Spinal cord (tissue), 10 donors: ENCODE data around the gene CACNB2. TPM values are rescaled to one million over a fixed set of nuclear protein-coding genes. Genes with fewer than 3 reads are reported as not detected.
"Not testable (repeated sequence)": the region's sequence is repeated elsewhere in the genome, so short reads cannot be mapped to it uniquely, and the experiment has no call there.

Experiments
- DNase-seq, 6 donors: peaks; one replicate each; pipeline versions ENCODE4 v3.0.0 to v3.0.0-alpha.2; 2013 to 2015; ENCODE audit warnings: low spot score in 6 of 6, low read depth in 4 of 6
- H3K27ac ChIP-seq: one replicate; pipeline ENCODE4 v1.5.1; 2013; ENCODE audit warnings: low read depth, low read length, control low read depth
- H3K27me3 ChIP-seq: one replicate; pipeline ENCODE4 v1.6.1; 2013; ENCODE audit warnings: low read length; ENCODE audit not compliant: control insufficient read depth, insufficient read depth
- H3K36me3 ChIP-seq: one replicate; pipeline ENCODE4 v1.6.1; 2013; ENCODE audit warnings: low read length; ENCODE audit not compliant: control insufficient read depth, insufficient read depth
- H3K4me1 ChIP-seq: one replicate; pipeline ENCODE4 v1.6.1; 2013; ENCODE audit warnings: low read length; ENCODE audit not compliant: control insufficient read depth, insufficient read depth
- H3K4me3 ChIP-seq: one replicate; pipeline ENCODE4 v1.5.1; 2013; ENCODE audit warnings: low read depth, low read length, control low read depth
- H3K9me3 ChIP-seq: one replicate; pipeline ENCODE4 v1.6.1; 2013; ENCODE audit warnings: low read length; ENCODE audit not compliant: control insufficient read depth, insufficient read depth
- WGBS: methylation state at CpG from one replicate; pipeline ENCODE4 v1.1.5; 2013; ENCODE audit warnings: missing lambda C conversion rate; ENCODE audit not compliant: insufficient coverage; 5-methylcytosine and 5-hydroxymethylcytosine counted together
- polyA plus RNA-seq, 2 donors: library from polyadenylated mRNA; unstranded; fragments of 120-200 nt; gene quantifications; one replicate each; pipeline ENCODE4 v1.2.1, GENCODE V29; 2013; ENCODE audit not compliant: insufficient read length in 2 of 2
- total RNA-seq, 2 donors: library from RNA; depleted of rRNA in 1 of 2; stranded (reverse); fragments of 120-200 nt in 1 of 2; fragments of >200 nt in 1 of 2; gene quantifications; one replicate each; pipeline versions ENCODE4 v1.2.3 to v1.2.4, GENCODE V29; 2013 to 2014
- donor health status: healthy.

CACNB2 gene
- total and polyA plus RNA-seq, 4 donors: 18.4 to 32.7 (median 24.9) TPM

DNA sequence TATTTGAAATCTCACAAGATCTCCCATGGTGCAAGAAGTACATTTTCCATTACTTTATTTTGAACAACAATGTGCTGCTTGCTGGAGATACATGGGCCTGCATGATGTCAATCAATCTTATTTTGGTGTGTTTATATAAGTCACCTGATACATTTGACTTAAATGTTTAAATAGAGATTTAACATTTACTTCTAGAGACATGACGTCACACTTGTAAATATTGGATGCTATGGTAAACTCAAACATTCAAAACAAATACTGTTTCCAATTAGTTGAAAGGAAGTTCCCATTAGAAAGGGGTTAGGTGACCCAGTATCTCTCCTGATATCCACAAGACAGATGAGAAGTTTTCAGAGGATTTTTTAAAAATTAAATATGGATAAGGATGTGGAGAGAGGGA, 296.7 kb downstream of the CACNB2 start:
- no peaks in the 10 kb centered on the region for H3K4me1 ChIP-seq
- no peak for DNase-seq
- no peaks in the 10 kb centered on the region for H3K9me3 ChIP-seq
- H3K27ac ChIP-seq: no peak overlapping the region
- no peaks in the 10 kb centered on the region for H3K27me3 ChIP-seq
- H3K36me3 ChIP-seq: no peaks in the 10 kb centered on the region
- WGBS: no CpG with 5 or more reads among the region's 1 CpG
- no peak overlapping the region for H3K4me3 ChIP-seq

GRCh38 chr10:18437486-18437885, 297.3 kb downstream of the CACNB2 start:
- no peak for DNase-seq
- no peaks in the 10 kb centered on the region for H3K27me3 ChIP-seq
- H3K36me3 ChIP-seq: no peaks in the 10 kb centered on the region
- no peak overlapping the region for H3K4me3 ChIP-seq
- H3K9me3 ChIP-seq: no peaks in the 10 kb centered on the region
- no peaks in the 10 kb centered on the region for H3K4me1 ChIP-seq
- H3K27ac ChIP-seq: no peak overlapping the region
- WGBS: no CpG with 5 or more reads among the region's 5 CpGs

DNA sequence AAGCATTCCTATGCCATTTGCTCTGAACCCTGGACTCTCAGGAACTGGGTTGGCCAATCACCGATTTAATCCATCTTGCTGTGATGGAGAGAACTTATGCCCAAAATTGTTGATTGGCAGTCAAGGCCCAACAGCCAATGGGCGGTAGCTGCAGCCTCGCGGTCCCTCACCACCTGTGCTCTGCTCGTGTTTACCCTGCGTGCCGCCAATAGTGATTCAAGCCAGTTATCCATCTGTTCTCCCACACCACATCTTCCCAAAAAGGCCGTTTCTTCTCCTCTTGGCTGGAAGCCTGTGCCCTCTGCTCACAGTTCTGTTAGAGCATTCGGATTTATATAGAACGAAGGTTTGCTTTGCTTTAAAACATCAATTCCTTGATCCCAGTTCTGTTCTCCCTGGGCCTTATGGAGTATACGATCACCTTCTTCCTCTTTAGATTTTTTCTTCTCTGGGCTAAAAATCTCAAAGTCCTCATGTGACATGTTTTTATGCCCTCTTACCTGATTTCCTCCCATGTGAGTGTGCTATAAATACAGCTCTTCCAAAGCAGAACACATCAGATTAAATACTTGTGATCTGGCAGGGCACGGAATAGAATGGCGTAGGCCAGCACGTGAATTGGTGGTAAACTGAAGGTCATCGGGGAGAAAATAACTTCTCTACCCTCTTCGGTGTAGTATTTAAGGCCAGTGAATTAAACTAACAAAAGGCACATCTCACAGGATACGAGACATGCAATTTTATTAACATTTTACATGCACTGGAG, 298.3 kb downstream of the CACNB2 start:
- H3K36me3 ChIP-seq: no peaks in the 10 kb centered on the region
- 91% methylated on average over 9 of the region's 17 CpGs for WGBS
- DNase-seq: peak in 2 of 6 donors; percentile 59 to 67
- H3K4me3 ChIP-seq: no peak overlapping the region
- no peaks in the 10 kb centered on the region for H3K4me1 ChIP-seq
- no peak overlapping the region for H3K27ac ChIP-seq
- no peaks in the 10 kb centered on the region for H3K9me3 ChIP-seq
- no peaks in the 10 kb centered on the region for H3K27me3 ChIP-seq

DNA sequence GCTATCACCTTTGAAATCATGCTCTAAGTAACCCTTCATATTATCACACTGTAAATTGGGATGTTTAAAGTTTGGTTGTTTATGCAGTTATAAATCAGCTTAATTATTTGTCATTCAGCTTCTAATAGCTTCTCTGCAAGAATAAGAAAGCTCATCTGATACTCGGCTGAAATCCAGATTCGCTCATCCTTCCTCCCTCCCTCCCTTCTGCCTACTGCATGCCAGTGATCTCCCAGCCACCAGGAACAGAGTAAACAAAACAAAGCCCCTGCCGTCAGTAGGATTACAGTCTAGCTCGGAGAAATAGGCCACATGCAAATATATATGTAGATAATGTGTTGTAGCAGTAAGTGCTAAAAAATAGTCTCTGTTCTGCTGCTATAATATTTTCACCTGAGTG, 299.4 kb downstream of the CACNB2 start:
- WGBS: no CpG with 5 or more reads among the region's 4 CpGs

GRCh38 chr10:18445635-18446034, 305.4 kb downstream of the CACNB2 start:
- not testable (repeated sequence) for H3K27ac ChIP-seq, H3K27me3 ChIP-seq, DNase-seq, H3K4me1 ChIP-seq, H3K36me3 ChIP-seq, H3K4me3 ChIP-seq, H3K9me3 ChIP-seq
- 96% methylated on average over 3 of the region's 6 CpGs for WGBS

More for the DNA sequence above, 299.4 kb downstream of the CACNB2 start:
- Histone ChIP-seq H3K27me3 (no peaks in the 10 kb centered on the region), H3K4me1 (no peaks in the 10 kb centered on the region), H3K4me3 (no peak overlapping the region), H3K9me3 (no peaks in the 10 kb centered on the region), H3K27ac (no peak overlapping the region), H3K36me3 (no peaks in the 10 kb centered on the region)
- DNase-seq: peak in 1 of 6 donors; percentile 23

DNA sequence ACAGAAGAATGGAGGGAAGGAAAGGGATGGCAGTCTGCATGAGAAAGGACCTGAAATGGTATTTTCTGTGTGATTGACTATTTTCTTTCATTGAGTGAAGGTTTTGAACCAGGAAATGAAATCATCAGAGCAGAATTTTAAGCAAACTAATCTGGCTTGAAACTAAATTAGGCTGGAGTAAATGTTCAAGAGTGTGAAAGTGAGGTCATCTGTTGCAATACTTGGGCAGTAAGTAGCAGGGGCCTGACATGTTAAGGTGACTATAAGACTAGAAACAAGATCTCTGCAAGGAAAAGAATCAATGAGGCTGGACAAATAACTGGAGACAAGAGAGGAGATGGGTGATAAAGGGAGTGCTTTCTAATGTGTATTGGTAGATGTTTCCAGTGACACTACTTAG, 306.0 kb downstream of the CACNB2 start:
- Histone ChIP-seq H3K4me3 (no peak overlapping the region), H3K27ac (no peak overlapping the region), H3K4me1 (peaks cover 11% of the 10 kb centered on the region), H3K27me3 (no peaks in the 10 kb centered on the region), H3K36me3 (no peaks in the 10 kb centered on the region), H3K9me3 (no peaks in the 10 kb centered on the region)
- no peak for DNase-seq

DNA sequence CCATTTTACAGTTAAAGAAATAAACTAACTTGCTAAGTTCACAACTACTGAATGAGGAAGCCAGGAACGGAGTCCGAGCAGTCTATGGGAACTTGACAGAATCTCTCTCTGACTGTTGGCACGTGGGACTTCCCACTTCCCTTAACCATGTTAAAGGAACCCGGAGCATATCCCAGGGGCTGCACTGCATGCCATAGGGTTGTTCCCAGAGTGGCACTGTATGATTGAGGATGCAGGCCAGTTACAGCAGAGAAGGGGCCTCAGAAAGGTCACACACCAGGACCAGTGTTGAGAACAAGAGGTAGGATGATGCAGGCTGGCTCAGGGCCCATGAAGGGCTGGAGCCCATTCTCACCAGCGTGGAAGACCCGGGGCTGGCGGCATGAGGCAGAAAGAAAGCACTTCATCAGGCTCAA, 309.4 kb downstream of the CACNB2 start:
- peaks cover 11% of the 10 kb centered on the region for H3K4me1 ChIP-seq
- DNase-seq: peak in 2 of 6 donors; percentile 4 to 27
- 38% methylated on average over 3 of the region's 7 CpGs for WGBS
- no peaks in the 10 kb centered on the region for H3K27me3 ChIP-seq
- H3K27ac ChIP-seq: no peak overlapping the region
- no peaks in the 10 kb centered on the region for H3K36me3 ChIP-seq
- no peak overlapping the region for H3K4me3 ChIP-seq
- H3K9me3 ChIP-seq: no peaks in the 10 kb centered on the region

DNA sequence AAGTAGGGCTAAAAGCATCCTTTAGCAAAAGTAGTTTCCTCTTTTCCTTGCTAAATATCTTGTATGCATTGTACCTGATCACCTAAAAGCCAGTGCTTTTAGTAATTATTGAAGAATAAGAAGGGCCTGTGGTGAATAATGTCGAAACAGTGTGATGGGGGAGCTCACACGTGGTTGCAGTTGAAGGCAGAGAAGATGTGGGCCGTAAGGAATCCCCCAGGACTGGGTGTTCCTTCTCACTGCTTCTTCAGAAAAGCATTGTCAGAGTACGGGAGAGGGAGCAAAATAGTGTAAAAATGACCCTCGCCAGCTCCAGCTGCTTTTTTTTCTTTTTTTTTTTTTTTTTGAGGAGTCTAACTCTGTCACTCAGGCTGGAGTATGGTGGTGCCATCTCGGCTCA, 310.1 kb downstream of the CACNB2 start:
- no peak for DNase-seq
- H3K4me3 ChIP-seq: no peak overlapping the region
- no peaks in the 10 kb centered on the region for H3K9me3 ChIP-seq
- H3K36me3 ChIP-seq: no peaks in the 10 kb centered on the region
- H3K27me3 ChIP-seq: no peaks in the 10 kb centered on the region
- H3K4me1 ChIP-seq: peaks cover 11% of the 10 kb centered on the region
- WGBS: 73% methylated on average over 2 of the region's 6 CpGs
- no peak overlapping the region for H3K27ac ChIP-seq

DNA sequence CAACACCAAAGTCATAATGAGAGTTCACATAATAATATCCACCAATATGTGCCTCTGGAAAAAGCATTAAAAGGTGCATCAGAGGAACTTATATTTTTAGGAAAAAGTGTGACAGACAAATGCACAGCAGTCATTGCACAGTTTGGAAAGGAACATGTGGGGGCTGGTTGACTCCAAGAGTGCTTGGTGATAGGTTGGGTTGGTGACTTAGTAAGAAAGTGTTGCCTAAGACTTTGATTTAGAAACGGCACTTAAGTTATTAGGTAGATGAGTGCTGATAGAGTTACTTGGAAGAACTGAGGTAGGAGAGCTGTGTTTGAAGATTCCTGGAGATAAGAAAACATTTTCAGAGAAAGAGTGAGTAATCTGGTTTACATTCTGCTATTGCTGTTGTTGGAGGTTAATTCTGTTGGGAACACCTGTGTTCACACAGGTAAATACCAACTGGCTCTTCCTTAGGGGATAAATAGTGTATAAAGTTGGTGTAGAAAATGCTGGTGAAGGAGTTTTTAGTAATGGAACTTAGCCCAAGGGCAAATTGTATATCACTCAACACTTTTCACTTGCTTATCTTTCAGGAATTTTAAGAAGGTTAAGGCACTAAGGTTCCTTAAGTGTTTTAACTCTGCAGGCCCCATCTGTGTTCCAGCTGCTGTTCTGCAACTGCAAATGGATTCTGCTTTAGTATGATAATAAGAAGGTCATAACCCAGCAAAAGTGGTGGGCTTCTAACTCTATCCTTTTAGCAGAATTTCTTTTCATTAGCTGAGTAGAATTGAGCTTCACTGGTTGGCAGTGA, 315.1 kb downstream of the CACNB2 start:
- no peak overlapping the region for H3K4me3 ChIP-seq
- H3K9me3 ChIP-seq: no peaks in the 10 kb centered on the region
- no peaks in the 10 kb centered on the region for H3K36me3 ChIP-seq
- WGBS: 100% methylated on average over 1 of the region's 1 CpG
- H3K27ac ChIP-seq: no peak overlapping the region
- peak in 1 of 6 donors; percentile 34 for DNase-seq
- peaks cover 5% of the 10 kb centered on the region for H3K4me1 ChIP-seq
- H3K27me3 ChIP-seq: no peaks in the 10 kb centered on the region

- Histone ChIP-seq H3K4me3 (no peak overlapping the region), H3K36me3 (no peaks in the 10 kb centered on the region), H3K9me3 (no peaks in the 10 kb centered on the region), H3K27me3 (no peaks in the 10 kb centered on the region), H3K4me1 (no peaks in the 10 kb centered on the region), H3K27ac (no peak overlapping the region)
- WGBS: 90% methylated on average over 2 of the region's 3 CpGs
- DNase-seq: no peak
Observed at GRCh38 chr10:18456984-18457383, 316.8 kb downstream of the CACNB2 start.
